ENCODE data around the gene SEZ6. TPM values are rescaled to one million over a fixed set of nuclear protein-coding genes. Genes with fewer than 3 reads are reported as not detected.

Gene SEZ6
- total and polyA plus RNA-seq, 2 donors (not counting 1 experiment from before 2014, with no cell fraction given), result not detected

DNA sequence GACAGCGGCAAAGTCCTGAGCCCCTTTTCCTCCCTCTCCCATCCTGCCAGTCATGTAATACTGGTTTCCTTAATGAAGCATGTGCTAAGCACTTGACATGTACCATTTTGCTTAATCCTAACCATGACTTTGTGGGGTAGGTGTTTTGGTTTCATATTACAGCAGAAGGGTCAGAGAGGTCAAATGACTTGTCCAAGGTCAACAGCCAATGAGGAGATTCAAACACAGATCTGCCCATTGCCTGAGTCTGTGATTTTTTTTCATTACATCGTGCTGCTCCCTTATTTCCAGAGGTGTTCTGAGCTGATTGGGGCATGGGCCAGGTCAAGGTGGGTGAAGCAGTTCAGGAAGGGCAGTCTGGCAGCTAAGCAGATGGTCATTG lies 36.9 kb downstream of the SEZ6 start:
- TF ChIP-seq, protein P1, sequence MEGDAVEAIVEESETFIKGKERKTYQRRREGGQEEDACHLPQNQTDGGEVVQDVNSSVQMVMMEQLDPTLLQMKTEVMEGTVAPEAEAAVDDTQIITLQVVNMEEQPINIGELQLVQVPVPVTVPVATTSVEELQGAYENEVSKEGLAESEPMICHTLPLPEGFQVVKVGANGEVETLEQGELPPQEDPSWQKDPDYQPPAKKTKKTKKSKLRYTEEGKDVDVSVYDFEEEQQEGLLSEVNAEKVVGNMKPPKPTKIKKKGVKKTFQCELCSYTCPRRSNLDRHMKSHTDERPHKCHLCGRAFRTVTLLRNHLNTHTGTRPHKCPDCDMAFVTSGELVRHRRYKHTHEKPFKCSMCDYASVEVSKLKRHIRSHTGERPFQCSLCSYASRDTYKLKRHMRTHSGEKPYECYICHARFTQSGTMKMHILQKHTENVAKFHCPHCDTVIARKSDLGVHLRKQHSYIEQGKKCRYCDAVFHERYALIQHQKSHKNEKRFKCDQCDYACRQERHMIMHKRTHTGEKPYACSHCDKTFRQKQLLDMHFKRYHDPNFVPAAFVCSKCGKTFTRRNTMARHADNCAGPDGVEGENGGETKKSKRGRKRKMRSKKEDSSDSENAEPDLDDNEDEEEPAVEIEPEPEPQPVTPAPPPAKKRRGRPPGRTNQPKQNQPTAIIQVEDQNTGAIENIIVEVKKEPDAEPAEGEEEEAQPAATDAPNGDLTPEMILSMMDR (IDR thresholded peaks at IDR 0.05), result no peak
- no peak for TF ChIP-seq EZH2 (IDR thresholded peaks at IDR 0.05; ENCODE audit: borderline replicate concordance, insufficient read depth, low read depth, low read length, poor library complexity, severe bottlenecking)
- whole genome bisulfite sequencing (ENCODE audit: insufficient coverage), result 67% methylated on average over 1 of the region's 2 CpGs
- ATAC-seq (ENCODE audit: low read depth), result no peak
- CTCF ChIA-PET, result interaction anchor here (1.0 to 2.8 kb wide), 3 partner anchors 15 to 148 kb away, joined by 3 to 21 read pairs (median 6); no protein-coding TSS in a partner anchor
- Mint-ChIP-seq H3K9me3 (ENCODE audit: insufficient read depth) (no peaks in the 10 kb centered on the region), H3K27ac (no peak overlapping the region), H3K27me3 (peaks cover 3% of the 10 kb centered on the region), H3K4me1 (peaks cover 9% of the 10 kb centered on the region), H3K4me3 (no peak overlapping the region)
- Histone ChIP-seq H3K9ac (ENCODE audit: low read length) (no peak overlapping the region), H3K36me3 (replicated peaks in 1 of 2; ENCODE audit: control extremely low read depth in 1 of 2, control insufficient read depth in 1 of 2, extremely low read depth in 1 of 2, insufficient read depth in 2 of 2, low read length in 1 of 2) (no peaks in the 10 kb centered on the region), H3K4me3 (ENCODE audit: control extremely low read depth in 1 of 5, extremely low read depth in 1 of 5, insufficient read depth in 1 of 5, low read depth in 2 of 5, low read length in 4 of 5) (no peak overlapping the region), H3K9me3 (ENCODE audit: control extremely low read depth in 1 of 3, control insufficient read depth in 2 of 3, insufficient read depth in 1 of 3, low read length in 2 of 3) (no peaks in the 10 kb centered on the region), H2AFZ (ENCODE audit: insufficient read depth, low read depth, low read length, poor library complexity, severe bottlenecking) (no peak overlapping the region), H3K4me2 (replicated peaks; ENCODE audit: low read depth, low read length, poor library complexity, severe bottlenecking) (no peak overlapping the region), H3K79me2 (ENCODE audit: control insufficient read depth, insufficient read depth, low read length) (no peaks in the 10 kb centered on the region), H3K4me1 (ENCODE audit: control insufficient read depth in 2 of 2, insufficient read depth in 2 of 2, low read length in 2 of 2) (peaks cover 4 to 17% of the 10 kb centered on the region in 2 donors), H4K20me1 (ENCODE audit: control insufficient read depth, insufficient read depth, low read length, poor library complexity, severe bottlenecking) (no peaks in the 10 kb centered on the region), H3K27me3 (replicated peaks in 1 of 4; ENCODE audit: control extremely low read depth in 1 of 4, control insufficient read depth in 3 of 4, insufficient read depth in 4 of 4, low read length in 3 of 4) (peaks cover 0 to 11% (median 0%) of the 10 kb centered on the region in 4 experiments), H3K27ac (ENCODE audit: low read length in 2 of 2) (no peak overlapping the region)
- intact Hi-C loops (cut with micrococcal nuclease), result loop anchor here (10.0 kb wide), 1 partner anchor 66 kb away; no protein-coding TSS in a partner anchor
- POLR2A ChIA-PET, result no interaction called here
- no peak for DNase-seq

DNA sequence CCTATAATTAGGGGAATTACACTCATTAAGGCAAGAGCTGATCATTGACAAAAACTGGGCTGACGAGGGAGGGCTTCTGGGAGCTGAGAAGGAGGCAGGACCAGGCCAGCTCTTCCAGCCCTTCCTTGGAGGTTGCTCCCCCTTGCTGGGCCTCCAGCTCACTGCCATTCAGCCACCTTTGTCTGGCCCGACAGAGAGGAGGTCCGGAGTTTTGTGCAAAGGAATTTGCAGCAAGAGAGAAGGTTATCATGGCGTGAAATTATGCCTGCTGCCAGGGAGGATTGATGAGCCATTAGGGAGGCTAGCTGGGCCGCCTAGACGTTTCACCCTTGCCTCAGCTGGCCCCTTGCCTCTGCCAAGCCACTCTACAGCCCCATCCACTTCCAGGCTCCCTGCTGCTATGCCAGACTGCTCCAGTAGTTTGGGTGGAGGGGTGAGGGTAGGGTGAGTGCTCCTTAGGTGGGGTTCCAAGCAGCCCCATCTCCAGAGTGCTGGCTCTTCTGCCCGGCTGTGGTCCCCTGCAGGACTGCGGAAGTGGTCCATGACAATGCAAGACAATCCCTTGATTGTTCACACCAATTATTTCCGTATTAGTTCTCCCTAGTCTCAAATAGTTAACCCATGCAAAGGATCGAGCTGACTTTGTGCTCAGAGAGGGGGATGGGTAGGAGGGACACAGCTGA lies 37.5 kb downstream of the SEZ6 start:
- no peak for TF ChIP-seq EZH2 (IDR thresholded peaks at IDR 0.05; ENCODE audit: borderline replicate concordance, insufficient read depth, low read depth, low read length, poor library complexity, severe bottlenecking)
- TF ChIP-seq, protein P1 (IDR thresholded peaks at IDR 0.05), result no peak
- Histone ChIP-seq H4K20me1 (ENCODE audit: control insufficient read depth, insufficient read depth, low read length, poor library complexity, severe bottlenecking) (no peaks in the 10 kb centered on the region), H3K9me3 (ENCODE audit: control extremely low read depth in 1 of 3, control insufficient read depth in 2 of 3, insufficient read depth in 1 of 3, low read length in 2 of 3) (no peaks in the 10 kb centered on the region), H3K36me3 (replicated peaks in 1 of 2; ENCODE audit: control extremely low read depth in 1 of 2, control insufficient read depth in 1 of 2, extremely low read depth in 1 of 2, insufficient read depth in 2 of 2, low read length in 1 of 2) (no peaks in the 10 kb centered on the region), H3K4me2 (replicated peaks; ENCODE audit: low read depth, low read length, poor library complexity, severe bottlenecking) (no peak overlapping the region), H3K27ac (ENCODE audit: low read length in 2 of 2) (no peak overlapping the region), H2AFZ (ENCODE audit: insufficient read depth, low read depth, low read length, poor library complexity, severe bottlenecking) (no peak overlapping the region), H3K79me2 (ENCODE audit: control insufficient read depth, insufficient read depth, low read length) (no peaks in the 10 kb centered on the region), H3K9ac (ENCODE audit: low read length) (no peak overlapping the region), H3K4me1 (ENCODE audit: control insufficient read depth in 2 of 2, insufficient read depth in 2 of 2, low read length in 2 of 2) (peaks cover 4 to 17% of the 10 kb centered on the region in 2 donors), H3K4me3 (ENCODE audit: control extremely low read depth in 1 of 5, extremely low read depth in 1 of 5, insufficient read depth in 1 of 5, low read depth in 2 of 5, low read length in 4 of 5) (no peak overlapping the region), H3K27me3 (replicated peaks in 1 of 4; ENCODE audit: control extremely low read depth in 1 of 4, control insufficient read depth in 3 of 4, insufficient read depth in 4 of 4, low read length in 3 of 4) (peaks cover 0 to 16% (median 2%) of the 10 kb centered on the region in 4 experiments)
- Mint-ChIP-seq H3K9me3 (ENCODE audit: insufficient read depth) (no peaks in the 10 kb centered on the region), H3K4me1 (peaks cover 9% of the 10 kb centered on the region), H3K27me3 (peaks cover 9% of the 10 kb centered on the region), H3K27ac (no peak overlapping the region), H3K4me3 (no peak overlapping the region)
- DNase-seq (no peak), ATAC-seq (ENCODE audit: low read depth) (no peak)
- POLR2A ChIA-PET, result no interaction called here
- intact Hi-C loops (cut with micrococcal nuclease), result loop anchor here (10.0 kb wide), 1 partner anchor 66 kb away; no protein-coding TSS in a partner anchor
- 96% methylated on average over 4 of the region's 10 CpGs for WGBS (ENCODE audit: insufficient coverage)
- CTCF ChIA-PET, result interaction anchor here (1.0 to 2.8 kb wide), 6 partner anchors 10 to 149 kb away, joined by 3 to 21 read pairs (median 5); no protein-coding TSS in a partner anchor
